Measurements from ENCODE around the gene RUFY2.

GRCh38 chr10:68367121-68367520 lies 40.0 kb downstream of the RUFY2 start:
- no peak for TF ChIP-seq ZNF274 (IDR thresholded peaks at IDR 0.05; ENCODE audit: low read depth, low read length)
- no peak for TF ChIP-seq YY1 (IDR thresholded peaks at IDR 0.05; ENCODE audit: insufficient read depth, insufficient read length)

Measured in NT2/D1 (cell line).